Measurements from ENCODE around the gene THSD4.

The THSD4 gene

DNA sequence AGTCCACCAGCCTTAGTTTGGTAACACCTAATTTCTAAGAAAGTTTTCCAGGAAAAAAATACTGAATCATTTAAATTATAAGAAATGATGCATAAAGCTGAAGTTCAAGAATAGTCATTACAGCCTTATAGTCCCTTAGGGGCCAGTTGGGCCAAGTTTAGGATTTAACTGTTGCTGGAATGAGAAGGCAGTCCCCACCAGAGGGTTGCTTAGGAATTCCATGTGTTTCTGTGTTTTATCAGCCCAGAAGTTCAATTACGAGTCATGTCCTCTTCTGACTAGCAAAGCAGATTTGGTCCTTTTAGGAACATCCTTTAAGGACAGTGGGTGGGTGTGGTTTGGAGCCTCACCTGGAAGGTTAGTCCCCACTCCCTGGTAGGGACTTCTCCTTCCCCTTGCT is 638.1 kb downstream of the THSD4 start:
- no peaks in the 10 kb centered on the region for H3K79me2 ChIP-seq (ENCODE audit: insufficient read depth, low read length)
- no peak overlapping the region for H3K9ac ChIP-seq (ENCODE audit: low read depth, low read length, poor library complexity, severe bottlenecking)
- 0 out of 2 replicates have a peak, but pooled peaks cover 3% of the 10 kb centered on the region for H3K9me3 ChIP-seq (ENCODE audit: insufficient read depth, low read depth, low read length)
- H3K4me3 ChIP-seq (ENCODE audit: low read length, poor library complexity, severe bottlenecking) = no peak overlapping the region
- H3K4me2 ChIP-seq (ENCODE audit: low read depth, low read length, poor library complexity, severe bottlenecking) = no peak overlapping the region
- H2AFZ ChIP-seq (ENCODE audit: low read length) = peak overlapping the region; percentile 36; the same call in 1 of the 2 replicates
- H3K4me1 ChIP-seq (ENCODE audit: insufficient read depth, low read length, poor library complexity, severe bottlenecking) = peaks cover 20% of the 10 kb centered on the region
- H4K20me1 ChIP-seq (ENCODE audit: insufficient read depth, low read length, poor library complexity, severe bottlenecking) = no peaks in the 10 kb centered on the region
- no peaks in the 10 kb centered on the region for H3K9me2 ChIP-seq (replicated peaks; ENCODE audit: low read depth, low read length)
- no peaks in the 10 kb centered on the region for H3K27me3 ChIP-seq (ENCODE audit: insufficient read depth, low read length, poor library complexity, severe bottlenecking)
- TF ChIP-seq EZH2phosphoT487 (IDR thresholded peaks at IDR 0.05; ENCODE audit: borderline replicate concordance) = no peak
- no peak for TF ChIP-seq CTCF (conservative IDR thresholded peaks at IDR 0.05; ENCODE audit: low read length)
- H3K36me3 ChIP-seq (ENCODE audit: insufficient read depth, low read length) = no peaks in the 10 kb centered on the region
- no peaks in the 10 kb centered on the region for H3F3A ChIP-seq (ENCODE audit: low read depth)

DNA sequence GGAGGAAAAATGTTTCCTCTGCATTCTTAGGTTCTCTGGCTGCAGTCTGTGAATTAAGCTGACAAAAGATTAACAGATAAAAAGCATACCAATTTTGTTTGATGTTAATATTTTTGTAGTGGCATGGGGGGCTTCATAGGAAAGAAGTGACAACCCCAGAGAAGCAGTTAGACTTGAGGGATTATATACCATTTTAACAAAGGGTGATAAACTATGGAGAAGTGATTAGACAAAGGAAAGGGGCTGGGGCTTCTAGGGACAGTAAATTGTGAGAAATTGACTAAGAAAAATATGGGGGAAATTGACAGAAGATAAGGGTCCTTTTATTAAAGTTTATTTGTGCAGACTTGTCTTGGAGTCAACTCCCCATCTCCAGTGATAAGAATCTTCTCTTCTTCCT is 639.4 kb downstream of the THSD4 start:
- no peak overlapping the region for H3K4me2 ChIP-seq (ENCODE audit: low read depth, low read length, poor library complexity, severe bottlenecking)
- no peak overlapping the region for H2AFZ ChIP-seq (ENCODE audit: low read length)
- H3K4me1 ChIP-seq (ENCODE audit: insufficient read depth, low read length, poor library complexity, severe bottlenecking) = peaks cover 20% of the 10 kb centered on the region
- TF ChIP-seq EZH2phosphoT487 (IDR thresholded peaks at IDR 0.05; ENCODE audit: borderline replicate concordance) (no peak), CTCF (conservative IDR thresholded peaks at IDR 0.05; ENCODE audit: low read length) (no peak)
- no peaks in the 10 kb centered on the region for H3K9me2 ChIP-seq (replicated peaks; ENCODE audit: low read depth, low read length)
- H4K20me1 ChIP-seq (ENCODE audit: insufficient read depth, low read length, poor library complexity, severe bottlenecking) = no peaks in the 10 kb centered on the region
- no peaks in the 10 kb centered on the region for H3K79me2 ChIP-seq (ENCODE audit: insufficient read depth, low read length)
- H3F3A ChIP-seq (ENCODE audit: low read depth) = no peaks in the 10 kb centered on the region
- 0 out of 2 replicates have a peak, but pooled peaks cover 3% of the 10 kb centered on the region for H3K9me3 ChIP-seq (ENCODE audit: insufficient read depth, low read depth, low read length)
- H3K27me3 ChIP-seq (ENCODE audit: insufficient read depth, low read length, poor library complexity, severe bottlenecking) = no peaks in the 10 kb centered on the region
- no peak overlapping the region for H3K4me3 ChIP-seq (ENCODE audit: low read length, poor library complexity, severe bottlenecking)
- H3K9ac ChIP-seq (ENCODE audit: low read depth, low read length, poor library complexity, severe bottlenecking) = no peak overlapping the region
- no peaks in the 10 kb centered on the region for H3K36me3 ChIP-seq (ENCODE audit: insufficient read depth, low read length)

DNA sequence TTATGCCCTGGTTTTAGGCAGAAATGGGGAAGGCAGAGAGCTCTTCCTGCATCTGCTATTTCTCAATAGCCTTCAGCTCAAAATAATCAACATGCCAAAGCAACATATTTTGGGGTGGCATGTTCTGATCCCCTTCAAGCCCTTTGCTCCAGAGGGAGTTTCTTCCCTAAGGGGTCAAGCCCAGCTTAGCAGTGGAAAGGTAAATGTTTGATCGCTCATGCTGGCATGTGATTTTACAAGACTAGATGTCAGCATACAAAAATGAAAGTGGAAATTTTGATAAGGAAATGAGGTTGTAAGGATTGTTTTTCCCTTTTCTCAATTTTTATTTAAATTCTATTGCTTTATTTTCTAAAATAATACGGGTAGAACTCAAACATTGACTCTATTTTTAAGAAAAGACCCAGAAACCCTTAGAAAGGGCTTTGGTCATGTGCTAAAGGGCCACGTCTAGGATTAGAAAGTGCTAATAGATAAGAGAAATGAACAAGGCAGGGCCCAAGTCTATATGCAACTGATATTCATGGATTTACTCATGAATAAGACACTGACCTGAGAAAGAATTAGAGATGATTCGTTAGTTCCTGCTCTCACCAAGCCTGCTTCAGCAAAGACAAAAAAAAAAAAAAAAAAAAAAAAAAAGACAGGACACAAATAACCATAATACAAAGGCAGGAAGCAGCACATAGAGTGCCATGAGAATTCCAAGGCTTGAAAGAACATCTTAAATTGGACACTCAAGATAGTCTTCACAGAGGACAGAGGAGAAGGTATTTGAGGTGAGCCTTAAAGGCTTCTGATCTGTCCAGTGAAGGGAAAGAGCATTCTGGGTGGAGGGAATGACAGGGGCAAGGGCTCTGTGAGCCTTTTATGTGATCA is 640.1 kb downstream of the THSD4 start:
- H3K9me3 ChIP-seq (ENCODE audit: insufficient read depth, low read depth, low read length) = 0 out of 2 replicates have a peak, but pooled peaks cover 3% of the 10 kb centered on the region
- no peaks in the 10 kb centered on the region for H3K36me3 ChIP-seq (ENCODE audit: insufficient read depth, low read length)
- no peak overlapping the region for H3K4me3 ChIP-seq (ENCODE audit: low read length, poor library complexity, severe bottlenecking)
- H3K9ac ChIP-seq (ENCODE audit: low read depth, low read length, poor library complexity, severe bottlenecking) = no peak overlapping the region
- no peaks in the 10 kb centered on the region for H3K79me2 ChIP-seq (ENCODE audit: insufficient read depth, low read length)
- peaks cover 20% of the 10 kb centered on the region for H3K4me1 ChIP-seq (ENCODE audit: insufficient read depth, low read length, poor library complexity, severe bottlenecking)
- TF ChIP-seq EZH2phosphoT487 (IDR thresholded peaks at IDR 0.05; ENCODE audit: borderline replicate concordance) (no peak), CTCF (conservative IDR thresholded peaks at IDR 0.05; ENCODE audit: low read length) (no peak)
- H3K27me3 ChIP-seq (ENCODE audit: insufficient read depth, low read length, poor library complexity, severe bottlenecking) = no peaks in the 10 kb centered on the region
- no peaks in the 10 kb centered on the region for H4K20me1 ChIP-seq (ENCODE audit: insufficient read depth, low read length, poor library complexity, severe bottlenecking)
- H2AFZ ChIP-seq (ENCODE audit: low read length) = no peak overlapping the region
- H3F3A ChIP-seq (ENCODE audit: low read depth) = no peaks in the 10 kb centered on the region
- H3K4me2 ChIP-seq (ENCODE audit: low read depth, low read length, poor library complexity, severe bottlenecking) = no peak overlapping the region
- no peaks in the 10 kb centered on the region for H3K9me2 ChIP-seq (replicated peaks; ENCODE audit: low read depth, low read length)

Data from Loucy (cell line).